Breast epithelium (tissue), 4 donors: Measurements from ENCODE around the gene GPC3. TPM values are rescaled to one million over a fixed set of nuclear protein-coding genes. Genes with fewer than 3 reads are reported as not detected.

Source experiments
- DNase-seq, 2 donors: peaks; one replicate each; pipeline ENCODE4 v3.0.0-alpha.2; 2019; ENCODE audit warnings: low spot score in 2 of 2
- H3K27ac ChIP-seq, 2 donors: fragments of 200-600 bp; sonication (generic) in 1 of 2; one replicate each; pipeline ENCODE4 v1.5.1; 2016 to 2019; ENCODE audit warnings: mild to moderate bottlenecking in 1 of 2
- H3K27me3 ChIP-seq, 2 donors: fragments of 200-600 bp; sonication (generic) in 1 of 2; one replicate each; pipeline versions ENCODE4 v1.5.1 to v1.6.0; 2017 to 2019; ENCODE audit warnings: control low read depth in 1 of 2, mild to moderate bottlenecking in 1 of 2
- H3K36me3 ChIP-seq: fragments of 200-600 bp; one replicate; pipeline ENCODE4 v1.5.1; 2019
- H3K4me1 ChIP-seq, 2 donors: fragments of 200-600 bp; sonication (generic); one replicate each; pipeline ENCODE4 v1.5.1; 2016 to 2019; ENCODE audit warnings: control low read depth in 1 of 2
- H3K4me3 ChIP-seq, 3 donors: fragments of 200-600 bp; sonication (generic); 1 replicate in 2 of 3; 2 replicates in 1 of 3; pipeline ENCODE4 v1.5.1; 2016 to 2019; ENCODE audit warnings: mild to moderate bottlenecking in 3 of 3, moderate library complexity in 2 of 3
- H3K9me3 ChIP-seq, 2 donors: fragments of 200-600 bp; sonication (generic) in 1 of 2; one replicate each; pipeline ENCODE4 v1.5.1; 2016 to 2019; ENCODE audit warnings: control low read depth in 1 of 2
- CTCF ChIP-seq, 3 donors: fragments of 450-650 bp; IDR thresholded peaks; one replicate each; pipeline ENCODE4 v1.5.1; 2016 to 2017; ENCODE audit warnings: antibody characterized with exemption in 3 of 3, mild to moderate bottlenecking in 3 of 3, moderate library complexity in 3 of 3
- POLR2A ChIP-seq: fragments of 450-650 bp; IDR thresholded peaks from one replicate; pipeline ENCODE4 v1.6.1; 2016; ENCODE audit warnings: antibody characterized with exemption, mild to moderate bottlenecking, moderate library complexity
- POLR2AphosphoS5 ChIP-seq, 3 donors: sonication (generic); formaldehyde crosslinking; IDR thresholded peaks; one replicate each; pipeline ENCODE4 v1.6.1; 2017; ENCODE audit warnings: antibody characterized with exemption in 3 of 3
- intact Hi-C: fragments of 100-400 bp; cut with DNase I; formaldehyde crosslinking; loops from one replicate; pipeline ENCODE4 v1.15.1; 2023; ENCODE audit warnings: low total_unique reads
- total RNA-seq, 3 donors: library from RNA; depleted of rRNA; stranded (reverse); fragments of >200 nt; gene quantifications; one replicate each; pipeline ENCODE4 v1.1.0, GENCODE V29; 2016

GPC3 gene
- total RNA-seq, 3 donors from 2014 or later = 29.7 to 99.2 (median 89.1) TPM

GRCh38 chrX:133570549-133570948 is 414.8 kb downstream of the GPC3 start:
- intact Hi-C loops = no loop called here

GRCh38 chrX:133569217-133569616 is 416.2 kb downstream of the GPC3 start:
- H3K36me3 ChIP-seq = no peaks in the 10 kb centered on the region
- no peaks in the 10 kb centered on the region for H3K4me1 ChIP-seq
- no peak overlapping the region for H3K27ac ChIP-seq
- H3K4me3 ChIP-seq = no peak overlapping the region
- no peak for DNase-seq
- intact Hi-C loops = no loop called here
- TF ChIP-seq CTCF (IDR thresholded peaks at IDR 0.05) (no peak), POLR2A (no peak), POLR2AphosphoS5 (IDR thresholded peaks at IDR 0.05) (no peak)
- H3K9me3 ChIP-seq = peaks cover 0 to 14% of the 10 kb centered on the region in 2 donors
- peaks cover 0 to 15% of the 10 kb centered on the region in 2 donors for H3K27me3 ChIP-seq

More at GRCh38 chrX:133570549-133570948, 414.8 kb downstream of the GPC3 start:
- Histone ChIP-seq H3K9me3 (peaks cover 0 to 14% of the 10 kb centered on the region in 2 donors), H3K4me1 (no peaks in the 10 kb centered on the region), H3K36me3 (no peaks in the 10 kb centered on the region), H3K27ac (no peak overlapping the region), H3K4me3 (no peak overlapping the region), H3K27me3 (peaks cover 0 to 5% of the 10 kb centered on the region in 2 donors)
- DNase-seq = no peak
- TF ChIP-seq CTCF (IDR thresholded peaks at IDR 0.05) (no peak), POLR2AphosphoS5 (IDR thresholded peaks at IDR 0.05) (no peak), POLR2A (no peak)

GRCh38 chrX:133568109-133568508 is 417.3 kb downstream of the GPC3 start:
- Histone ChIP-seq H3K4me3 (no peak overlapping the region), H3K27ac (no peak overlapping the region), H3K4me1 (no peaks in the 10 kb centered on the region), H3K36me3 (no peaks in the 10 kb centered on the region), H3K9me3 (peaks cover 0 to 12% of the 10 kb centered on the region in 2 donors), H3K27me3 (peaks cover 0 to 15% of the 10 kb centered on the region in 2 donors)
- no peak for DNase-seq
- intact Hi-C loops = no loop called here
- no peak for TF ChIP-seq POLR2AphosphoS5 (IDR thresholded peaks at IDR 0.05)
- no peak for TF ChIP-seq CTCF (IDR thresholded peaks at IDR 0.05)
- TF ChIP-seq POLR2A = no peak

GRCh38 chrX:133566876-133567275 is 418.5 kb downstream of the GPC3 start:
- no peaks in the 10 kb centered on the region for H3K4me1 ChIP-seq
- no peak for DNase-seq
- peaks cover 0 to 3% of the 10 kb centered on the region in 2 donors for H3K9me3 ChIP-seq
- no peaks in the 10 kb centered on the region for H3K36me3 ChIP-seq
- H3K4me3 ChIP-seq = no peak overlapping the region
- no peak overlapping the region for H3K27ac ChIP-seq
- peaks cover 0 to 19% of the 10 kb centered on the region in 2 donors for H3K27me3 ChIP-seq
- intact Hi-C loops = no loop called here
- TF ChIP-seq POLR2AphosphoS5 (IDR thresholded peaks at IDR 0.05) (no peak), POLR2A (no peak), CTCF (IDR thresholded peaks at IDR 0.05) (no peak)

GRCh38 chrX:133563705-133564104 is 421.7 kb downstream of the GPC3 start:
- TF ChIP-seq POLR2A = no peak
- TF ChIP-seq POLR2AphosphoS5 (IDR thresholded peaks at IDR 0.05) = no peak
- no peak for TF ChIP-seq CTCF (IDR thresholded peaks at IDR 0.05)
- Histone ChIP-seq H3K4me1 (no peaks in the 10 kb centered on the region), H3K4me3 (no peak overlapping the region), H3K9me3 (no peaks in the 10 kb centered on the region), H3K27me3 (peaks cover 0 to 24% of the 10 kb centered on the region in 2 donors), H3K27ac (no peak overlapping the region), H3K36me3 (no peaks in the 10 kb centered on the region)
- no peak for DNase-seq
- intact Hi-C loops = no loop called here
